ENCODE data around the gene AANAT.

Gene AANAT

GRCh38 chr17:76452127-76452659 is 15.2 kb upstream of the AANAT start:
- no peaks in the 10 kb centered on the region for H3K9me3 ChIP-seq (ENCODE audit: control insufficient read depth, low read length)
- no peaks in the 10 kb centered on the region for H3K36me3 ChIP-seq (ENCODE audit: control insufficient read depth, insufficient read depth, low read length)
- H3K4me3 ChIP-seq (ENCODE audit: insufficient read depth, low read depth, low read length, poor library complexity, severe bottlenecking) = peak overlapping the region; percentile 86
- no peak for DNase-seq
- H3K27me3 ChIP-seq (replicated peaks; ENCODE audit: control insufficient read depth, insufficient read depth, low read length, poor library complexity, severe bottlenecking) = no peaks in the 10 kb centered on the region
- peak overlapping the region; percentile 74 for H3K27ac ChIP-seq (ENCODE audit: insufficient read depth, low read length, poor library complexity, severe bottlenecking)
- peaks cover 19% of the 10 kb centered on the region for H3K4me1 ChIP-seq (ENCODE audit: control insufficient read depth, insufficient read depth, low read length, poor library complexity, severe bottlenecking)

GRCh38 chr17:76452660-76453430 is 14.6 kb upstream of the AANAT start, which contains the start of gene UBE2O:
TSS of gene UBE2O (minus strand) at chr17:76453152. CDS start at chr17:76453141, 11 bp downstream.
- H3K9me3 ChIP-seq (ENCODE audit: control insufficient read depth, low read length) = no peaks in the 10 kb centered on the region
- peak within 1 kb of the TSS; percentile 74 for H3K27ac ChIP-seq (ENCODE audit: insufficient read depth, low read length, poor library complexity, severe bottlenecking)
- H3K4me3 ChIP-seq (ENCODE audit: insufficient read depth, low read depth, low read length, poor library complexity, severe bottlenecking) = peak within 1 kb of the TSS; percentile 86
- no peaks in the 10 kb centered on the region for H3K36me3 ChIP-seq (ENCODE audit: control insufficient read depth, insufficient read depth, low read length)
- peak; percentile 86 to 90 (median 87) for DNase-seq
- peaks cover 19% of the 10 kb centered on the region for H3K4me1 ChIP-seq (ENCODE audit: control insufficient read depth, insufficient read depth, low read length, poor library complexity, severe bottlenecking)
- no peaks in the 10 kb centered on the region for H3K27me3 ChIP-seq (replicated peaks; ENCODE audit: control insufficient read depth, insufficient read depth, low read length, poor library complexity, severe bottlenecking)

- no peaks in the 10 kb centered on the region for H3K9me3 ChIP-seq (ENCODE audit: control insufficient read depth, low read length)
- no peaks in the 10 kb centered on the region for H3K27me3 ChIP-seq (replicated peaks; ENCODE audit: control insufficient read depth, insufficient read depth, low read length, poor library complexity, severe bottlenecking)
- H3K4me3 ChIP-seq (ENCODE audit: insufficient read depth, low read depth, low read length, poor library complexity, severe bottlenecking) = no peak overlapping the region
- H3K27ac ChIP-seq (ENCODE audit: insufficient read depth, low read length, poor library complexity, severe bottlenecking) = peak overlapping the region; percentile 48
- DNase-seq = no peak
- H3K36me3 ChIP-seq (ENCODE audit: control insufficient read depth, insufficient read depth, low read length) = no peaks in the 10 kb centered on the region
- H3K4me1 ChIP-seq (ENCODE audit: control insufficient read depth, insufficient read depth, low read length, poor library complexity, severe bottlenecking) = peaks cover 19% of the 10 kb centered on the region
Observed at GRCh38 chr17:76453431-76453743, 14.0 kb upstream of the AANAT start.

GRCh38 chr17:76458580-76459490 is 8.6 kb upstream of the AANAT start:
- Histone ChIP-seq H3K9me3 (ENCODE audit: control insufficient read depth, low read length) (no peaks in the 10 kb centered on the region), H3K27ac (ENCODE audit: insufficient read depth, low read length, poor library complexity, severe bottlenecking) (no peak overlapping the region), H3K4me3 (ENCODE audit: insufficient read depth, low read depth, low read length, poor library complexity, severe bottlenecking) (no peak overlapping the region), H3K27me3 (replicated peaks; ENCODE audit: control insufficient read depth, insufficient read depth, low read length, poor library complexity, severe bottlenecking) (no peaks in the 10 kb centered on the region), H3K36me3 (ENCODE audit: control insufficient read depth, insufficient read depth, low read length) (no peaks in the 10 kb centered on the region), H3K4me1 (ENCODE audit: control insufficient read depth, insufficient read depth, low read length, poor library complexity, severe bottlenecking) (no peaks in the 10 kb centered on the region)
- DNase-seq = no peak

- DNase-seq = no peak
- H3K36me3 ChIP-seq (ENCODE audit: control insufficient read depth, insufficient read depth, low read length) = no peaks in the 10 kb centered on the region
- H3K27me3 ChIP-seq (replicated peaks; ENCODE audit: control insufficient read depth, insufficient read depth, low read length, poor library complexity, severe bottlenecking) = no peaks in the 10 kb centered on the region
- no peak overlapping the region for H3K27ac ChIP-seq (ENCODE audit: insufficient read depth, low read length, poor library complexity, severe bottlenecking)
- no peaks in the 10 kb centered on the region for H3K9me3 ChIP-seq (ENCODE audit: control insufficient read depth, low read length)
- no peaks in the 10 kb centered on the region for H3K4me1 ChIP-seq (ENCODE audit: control insufficient read depth, insufficient read depth, low read length, poor library complexity, severe bottlenecking)
- H3K4me3 ChIP-seq (ENCODE audit: insufficient read depth, low read depth, low read length, poor library complexity, severe bottlenecking) = no peak overlapping the region
Observed at GRCh38 chr17:76459674-76460073, 7.7 kb upstream of the AANAT start.

- DNase-seq = no peak
- Histone ChIP-seq H3K9me3 (ENCODE audit: control insufficient read depth, low read length) (no peaks in the 10 kb centered on the region), H3K27ac (ENCODE audit: insufficient read depth, low read length, poor library complexity, severe bottlenecking) (no peak overlapping the region), H3K27me3 (replicated peaks; ENCODE audit: control insufficient read depth, insufficient read depth, low read length, poor library complexity, severe bottlenecking) (no peaks in the 10 kb centered on the region), H3K36me3 (ENCODE audit: control insufficient read depth, insufficient read depth, low read length) (no peaks in the 10 kb centered on the region), H3K4me3 (ENCODE audit: insufficient read depth, low read depth, low read length, poor library complexity, severe bottlenecking) (no peak overlapping the region), H3K4me1 (ENCODE audit: control insufficient read depth, insufficient read depth, low read length, poor library complexity, severe bottlenecking) (no peaks in the 10 kb centered on the region)
Observed at GRCh38 chr17:76461765-76462555, 5.4 kb upstream of the AANAT start.

GRCh38 chr17:76462556-76463290 is 4.7 kb upstream of the AANAT start:
- H3K4me3 ChIP-seq (ENCODE audit: insufficient read depth, low read depth, low read length, poor library complexity, severe bottlenecking) = no peak overlapping the region
- no peaks in the 10 kb centered on the region for H3K36me3 ChIP-seq (ENCODE audit: control insufficient read depth, insufficient read depth, low read length)
- H3K27me3 ChIP-seq (replicated peaks; ENCODE audit: control insufficient read depth, insufficient read depth, low read length, poor library complexity, severe bottlenecking) = no peaks in the 10 kb centered on the region
- no peaks in the 10 kb centered on the region for H3K9me3 ChIP-seq (ENCODE audit: control insufficient read depth, low read length)
- no peak for DNase-seq
- no peak overlapping the region for H3K27ac ChIP-seq (ENCODE audit: insufficient read depth, low read length, poor library complexity, severe bottlenecking)
- no peaks in the 10 kb centered on the region for H3K4me1 ChIP-seq (ENCODE audit: control insufficient read depth, insufficient read depth, low read length, poor library complexity, severe bottlenecking)

GRCh38 chr17:76466775-76467130 is 650 bp upstream of the AANAT start:
- H3K4me1 ChIP-seq (ENCODE audit: control insufficient read depth, insufficient read depth, low read length, poor library complexity, severe bottlenecking) = no peaks in the 10 kb centered on the region
- H3K9me3 ChIP-seq (ENCODE audit: control insufficient read depth, low read length) = no peaks in the 10 kb centered on the region
- peaks cover 6% of the 10 kb centered on the region for H3K36me3 ChIP-seq (ENCODE audit: control insufficient read depth, insufficient read depth, low read length)
- no peak overlapping the region for H3K27ac ChIP-seq (ENCODE audit: insufficient read depth, low read length, poor library complexity, severe bottlenecking)
- H3K4me3 ChIP-seq (ENCODE audit: insufficient read depth, low read depth, low read length, poor library complexity, severe bottlenecking) = no peak overlapping the region
- H3K27me3 ChIP-seq (replicated peaks; ENCODE audit: control insufficient read depth, insufficient read depth, low read length, poor library complexity, severe bottlenecking) = no peaks in the 10 kb centered on the region
- DNase-seq = no peak

Measured in effector memory CD4-positive, alpha-beta T cell (primary cell).